DND-41 (cell line): ENCODE results near the gene LYRM9.

ENCODE experiments used
- ATAC-seq: fragments of 200-7000 bp; cut with Tn5 transposase; 3 replicates; pipeline ENCODE4 v1.9.1; 2021; ENCODE audit warnings: low read depth; ENCODE audit not compliant: insufficient read depth
- DNase-seq: peaks from one replicate; pipeline ENCODE4 v3.0.0-alpha.2; 2020
- H2AFZ ChIP-seq: 2 replicates; pipeline ENCODE4 v1.6.0; 2012; ENCODE audit warnings: low read depth, low read length
- H3K27ac ChIP-seq: 2 replicates; pipeline ENCODE4 v1.5.1; 2012; ENCODE audit warnings: low read length, inconsistent platforms
- H3K27me3 ChIP-seq: fragments of 200-600 bp; sonication (generic); 2 replicates; pipeline ENCODE4 v1.6.0; 2012; ENCODE audit warnings: low read length, mild to moderate bottlenecking, inconsistent platforms; ENCODE audit not compliant: insufficient read depth, poor library complexity
- H3K36me3 ChIP-seq: 2 replicates; pipeline ENCODE4 v1.5.1; 2012; ENCODE audit warnings: low read length, inconsistent platforms; ENCODE audit not compliant: insufficient read depth
- H3K4me1 ChIP-seq: 2 replicates; pipeline ENCODE4 v1.5.1; 2012; ENCODE audit warnings: mild to moderate bottlenecking, low read length; ENCODE audit not compliant: insufficient read depth
- H3K4me2 ChIP-seq: 2 replicates; pipeline ENCODE4 v1.6.0; 2012; ENCODE audit warnings: mild to moderate bottlenecking, moderate library complexity, low read length, inconsistent platforms; ENCODE audit not compliant: insufficient read depth
- H3K4me3 ChIP-seq, 2 experiments: fragments of 200-600 bp in 1 of 2; shearing (Covaris generic) in 1 of 2; 2 replicates each; pipeline ENCODE4 v1.5.1; 2012 to 2016; ENCODE audit warnings: inconsistent platforms in 2 of 2, low read length in 2 of 2, mild to moderate bottlenecking in 2 of 2, low read depth in 1 of 2, moderate library complexity in 1 of 2
- H3K79me2 ChIP-seq: 2 replicates; pipeline ENCODE4 v1.6.0; 2012; ENCODE audit warnings: low read length, inconsistent platforms; ENCODE audit not compliant: insufficient read depth
- H3K9ac ChIP-seq: 2 replicates; pipeline ENCODE4 v1.6.0; 2012; ENCODE audit warnings: low read depth, mild to moderate bottlenecking, inconsistent platforms, low read length, moderate library complexity
- H3K9me3 ChIP-seq: 2 replicates; pipeline ENCODE4 v1.5.1; 2012; ENCODE audit warnings: low read length, moderate library complexity, mild to moderate bottlenecking, inconsistent platforms; ENCODE audit not compliant: insufficient read depth, severe bottlenecking
- H4K20me1 ChIP-seq: 2 replicates; pipeline ENCODE4 v1.6.0; 2012; ENCODE audit warnings: low read length; ENCODE audit not compliant: insufficient read depth
- EZH2 ChIP-seq: IDR thresholded peaks from 3 replicates; pipeline ENCODE4 v1.6.1; 2012; ENCODE audit warnings: borderline replicate concordance, low read depth, mild to moderate bottlenecking, moderate library complexity, low read length, inconsistent platforms; ENCODE audit not compliant: severe bottlenecking
- TF ChIP-seq, protein P1 (sequence below): IDR thresholded peaks from 2 replicates; pipeline ENCODE4 v1.5.1; 2012; ENCODE audit warnings: borderline replicate concordance, low read length, moderate library complexity, mild to moderate bottlenecking; ENCODE audit not compliant: poor library complexity, severe bottlenecking; ENCODE audit errors: extremely low read depth

The LYRM9 gene

DNA sequence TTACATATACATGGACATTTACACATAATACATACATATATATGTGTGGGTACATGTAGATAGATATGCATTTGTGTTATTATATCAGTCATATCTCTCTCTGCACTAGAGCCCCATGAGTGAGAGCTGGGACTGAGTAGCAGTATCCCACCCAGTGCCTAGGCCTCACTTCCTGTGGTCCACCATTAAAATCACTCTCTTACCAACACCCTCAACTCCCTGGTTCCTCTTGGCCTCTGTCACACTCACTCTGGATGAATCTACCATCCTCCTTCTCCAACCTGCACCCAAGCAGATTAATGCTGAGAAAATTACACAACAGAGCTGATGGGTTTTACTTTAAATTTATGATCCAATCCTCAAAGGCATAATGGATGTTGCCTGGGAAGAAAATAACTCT is 4.9 kb upstream of the LYRM9 start:
- no peaks in the 10 kb centered on the region for H4K20me1 ChIP-seq
- H3K4me1 ChIP-seq: peaks cover 4% of the 10 kb centered on the region
- ATAC-seq (no peak), DNase-seq (no peak)
- H2AFZ ChIP-seq: no peak overlapping the region
- no peak overlapping the region for H3K4me2 ChIP-seq
- H3K36me3 ChIP-seq: no peaks in the 10 kb centered on the region
- H3K27ac ChIP-seq: no peak overlapping the region
- no peaks in the 10 kb centered on the region for H3K9me3 ChIP-seq
- H3K27me3 ChIP-seq: peaks cover 13% of the 10 kb centered on the region
- no peak overlapping the region for H3K4me3 ChIP-seq
- TF ChIP-seq EZH2: no peak
- TF ChIP-seq, protein P1, sequence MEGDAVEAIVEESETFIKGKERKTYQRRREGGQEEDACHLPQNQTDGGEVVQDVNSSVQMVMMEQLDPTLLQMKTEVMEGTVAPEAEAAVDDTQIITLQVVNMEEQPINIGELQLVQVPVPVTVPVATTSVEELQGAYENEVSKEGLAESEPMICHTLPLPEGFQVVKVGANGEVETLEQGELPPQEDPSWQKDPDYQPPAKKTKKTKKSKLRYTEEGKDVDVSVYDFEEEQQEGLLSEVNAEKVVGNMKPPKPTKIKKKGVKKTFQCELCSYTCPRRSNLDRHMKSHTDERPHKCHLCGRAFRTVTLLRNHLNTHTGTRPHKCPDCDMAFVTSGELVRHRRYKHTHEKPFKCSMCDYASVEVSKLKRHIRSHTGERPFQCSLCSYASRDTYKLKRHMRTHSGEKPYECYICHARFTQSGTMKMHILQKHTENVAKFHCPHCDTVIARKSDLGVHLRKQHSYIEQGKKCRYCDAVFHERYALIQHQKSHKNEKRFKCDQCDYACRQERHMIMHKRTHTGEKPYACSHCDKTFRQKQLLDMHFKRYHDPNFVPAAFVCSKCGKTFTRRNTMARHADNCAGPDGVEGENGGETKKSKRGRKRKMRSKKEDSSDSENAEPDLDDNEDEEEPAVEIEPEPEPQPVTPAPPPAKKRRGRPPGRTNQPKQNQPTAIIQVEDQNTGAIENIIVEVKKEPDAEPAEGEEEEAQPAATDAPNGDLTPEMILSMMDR: no peak
- H3K9ac ChIP-seq: no peak overlapping the region
- no peaks in the 10 kb centered on the region for H3K79me2 ChIP-seq

DNA sequence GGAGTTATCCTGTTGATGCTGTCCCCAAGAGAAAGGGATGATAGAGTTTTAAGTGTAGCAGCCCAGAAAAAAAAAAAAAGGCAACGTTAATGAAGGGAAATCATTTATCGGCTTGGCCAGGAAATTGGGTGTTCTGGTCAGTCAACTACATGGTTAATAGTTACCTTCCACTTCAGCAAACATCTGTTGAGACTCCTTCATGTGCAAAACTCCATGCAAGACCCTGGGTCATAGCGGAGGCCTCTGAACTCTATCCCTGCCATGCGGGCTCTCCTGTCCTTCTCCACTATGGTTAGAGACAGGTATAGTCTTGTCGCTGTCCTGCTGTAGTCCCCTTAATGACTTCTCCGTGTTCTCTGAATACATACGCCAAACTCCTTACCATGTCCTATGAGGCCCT is 3.5 kb upstream of the LYRM9 start:
- peaks cover 20% of the 10 kb centered on the region for H3K27me3 ChIP-seq
- H3K79me2 ChIP-seq: no peaks in the 10 kb centered on the region
- DNase-seq: no peak
- no peak overlapping the region for H3K9ac ChIP-seq
- ATAC-seq: no peak
- H3K36me3 ChIP-seq: no peaks in the 10 kb centered on the region
- no peak overlapping the region for H2AFZ ChIP-seq
- peaks cover 12% of the 10 kb centered on the region for H3K4me1 ChIP-seq
- H3K9me3 ChIP-seq: no peaks in the 10 kb centered on the region
- H3K4me3 ChIP-seq: no peak overlapping the region
- H3K27ac ChIP-seq: no peak overlapping the region
- no peaks in the 10 kb centered on the region for H4K20me1 ChIP-seq
- no peak overlapping the region for H3K4me2 ChIP-seq
- TF ChIP-seq EZH2: no peak
- TF ChIP-seq, protein P1: no peak

DNA sequence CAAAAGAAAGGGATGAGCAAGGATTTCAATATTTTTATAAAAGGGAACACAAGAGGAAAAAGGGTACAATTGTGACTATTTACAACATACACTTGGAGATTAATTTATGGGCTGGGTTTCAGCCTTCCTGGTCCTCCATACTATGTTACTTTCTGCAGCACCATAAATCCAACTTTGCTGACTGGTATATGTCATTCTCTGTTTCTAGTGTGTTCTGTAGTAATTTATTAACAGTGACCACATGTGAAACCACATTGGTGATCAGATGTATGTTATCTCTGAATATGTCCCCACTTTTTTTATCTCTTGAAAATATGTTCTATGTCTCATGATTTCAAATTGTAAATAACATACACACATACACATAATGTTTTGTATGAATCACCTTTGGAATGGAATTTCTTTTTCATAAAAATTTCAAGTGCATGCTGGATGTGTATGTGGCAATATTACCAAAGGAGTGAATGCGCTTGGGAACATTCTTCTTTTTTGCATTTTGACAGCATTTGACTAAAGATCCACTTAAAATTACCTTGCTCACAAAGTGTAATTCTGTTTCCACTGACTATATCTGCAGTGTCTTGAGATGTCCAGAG is 2.9 kb upstream of the LYRM9 start:
- Histone ChIP-seq H2AFZ (no peak overlapping the region), H3K4me2 (no peak overlapping the region), H3K27ac (no peak overlapping the region), H3K27me3 (peaks cover 20% of the 10 kb centered on the region), H3K4me1 (peaks cover 12% of the 10 kb centered on the region), H4K20me1 (no peaks in the 10 kb centered on the region), H3K9ac (no peak overlapping the region), H3K36me3 (no peaks in the 10 kb centered on the region), H3K4me3 (no peak overlapping the region), H3K9me3 (no peaks in the 10 kb centered on the region), H3K79me2 (no peaks in the 10 kb centered on the region)
- ATAC-seq (no peak), DNase-seq (no peak)
- TF ChIP-seq EZH2: no peak
- TF ChIP-seq, protein P1: no peak
